Heart left ventricle (tissue), 16 donors: Measurements from ENCODE around the gene PFDN6. TPM values are rescaled to one million over a fixed set of nuclear protein-coding genes. Genes with fewer than 3 reads are reported as not detected.

Source experiments
- ATAC-seq, 4 donors: fragments of 200-7000 bp; cut with Tn5 transposase; one replicate each; pipeline ENCODE4 v1.9.1; 2020 to 2022; ENCODE audit warnings: moderate library complexity in 4 of 4, mild to moderate bottlenecking in 3 of 4, moderate number of reproducible peaks in 1 of 4
- DNase-seq, 5 donors: peaks; one replicate each; pipeline ENCODE4 v3.0.0-alpha.2; 2020
- H3K27ac ChIP-seq, 12 donors: fragments of 200-600 bp; sonication (generic) in 4 of 12; one replicate each; pipeline versions ENCODE4 v1.5.0 to v1.8.0; 2016 to 2022; ENCODE audit warnings: mild to moderate bottlenecking in 2 of 12
- H3K27me3 ChIP-seq, 9 donors: fragments of 200-600 bp; sonication (generic) in 2 of 9; one replicate each; pipeline versions ENCODE4 v1.5.1 to v1.8.0; 2016 to 2022; ENCODE audit warnings: mild to moderate bottlenecking in 3 of 9
- H3K36me3 ChIP-seq, 9 donors: fragments of 200-600 bp; sonication (generic) in 2 of 9; one replicate each; pipeline versions ENCODE4 v1.5.0 to v1.8.0; 2018 to 2022; ENCODE audit warnings: mild to moderate bottlenecking in 2 of 9
- H3K4me1 ChIP-seq, 12 donors: fragments of 200-600 bp; sonication (generic) in 4 of 12; one replicate each; pipeline versions ENCODE4 v1.5.0 to v1.8.0; 2016 to 2022; ENCODE audit warnings: mild to moderate bottlenecking in 3 of 12
- H3K4me3 ChIP-seq, 12 donors: fragments of 200-600 bp; sonication (generic) in 4 of 12; one replicate each; pipeline versions ENCODE4 v1.5.0 to v1.8.0; 2017 to 2022; ENCODE audit warnings: mild to moderate bottlenecking in 9 of 12, moderate library complexity in 4 of 12
- H3K9me3 ChIP-seq, 12 donors: fragments of 200-600 bp; sonication (generic) in 4 of 12; one replicate each; pipeline versions ENCODE4 v1.5.0 to v1.8.0; 2016 to 2022; ENCODE audit warnings: mild to moderate bottlenecking in 1 of 12
- CTCF ChIP-seq, 12 donors: fragments of 200-600 bp; sonication (generic) in 4 of 12; IDR thresholded peaks; one replicate each; pipeline versions ENCODE4 v1.5.0 to v1.8.0; 2018 to 2022; ENCODE audit warnings: antibody characterized with exemption in 12 of 12, mild to moderate bottlenecking in 5 of 12
- POLR2A ChIP-seq, 2 donors: fragments of 450-650 bp; IDR thresholded peaks; one replicate each; pipeline ENCODE4 v1.6.1; 2017; ENCODE audit warnings: antibody characterized with exemption in 2 of 2, mild to moderate bottlenecking in 2 of 2, moderate library complexity in 2 of 2
- WGBS, 4 donors: extraction: QIAGEN DNeasy Blood & Tissue Kit in 2 of 4; methylation state at CpG; one replicate each; pipeline versions ENCODE4 v1.1.5 to v1.1.7; 2013 to 2018; 5-methylcytosine and 5-hydroxymethylcytosine counted together
- intact Hi-C, 10 donors: fragments of 100-400 bp; cut with DNase I; formaldehyde crosslinking; loops; one replicate each; pipeline versions ENCODE4 v1.11.1 to v1.14.2; 2022
- polyA plus RNA-seq, 2 donors: library from polyadenylated mRNA; stranded (reverse); fragments of 200-250 nt; gene quantifications; one replicate each; pipeline ENCODE4 v1.2.3, GENCODE V29; 2013
- total RNA-seq, 9 donors: library from RNA; depleted of rRNA in 2 of 9; stranded (reverse); fragments of >200 nt in 2 of 9; fragmentation: NEBNext Ultra II Directional in 3 of 9; extraction: Animal tissue kit (Norgen Biotek cat#: 25700) in 3 of 9; gene quantifications; one replicate each; pipeline versions ENCODE4 v1.1.0 to v1.2.4, GENCODE V29; 2016 to 2023
- donor health status: ischemic (EF 13 %, LVEDD 7.1; RV severe dilation, severe dysfunction).
- donor health status: healthy with polysubstance abuse.
- donor health status: DM: no; HTN: yes; CAD: no.
- donor health status: DM: no; HTN: no; CAD: no.
- donor health status: ischemic (EF 25% LVEDD 6.9; RV normal size, moderate dysfunction).
- donor health status: ischemic (EF 25% LVEDD 5.7; RV mildly dilated, moderate dysfunction).
- donor health status: healthy.
- donor health status: DM: yes; HTN: yes; CAD: no.
- donor health status: ischemic (EF 35%, LVEDD 5.7; RV mildly dilated, moderate dysfunction).
- donor health status: nonischemic (EF 11% LVEDD 7.7; RV severe dilation, severe dysfunction).
- donor health status: DM: yes; HTN: yes; CAD: no.
- donor health status: PGD.
- donor health status: ischemic (EF 29% LVEDD 5.4; RV normal size, mild dysfunction).
- donor health status: nonischemic (EF 23%, LVEDD 6.1; RV moderate dilation, normal function).

The PFDN6 gene
- total and polyA plus RNA-seq, 11 donors, result 29.2 to 287 (median 44.3) TPM

DNA sequence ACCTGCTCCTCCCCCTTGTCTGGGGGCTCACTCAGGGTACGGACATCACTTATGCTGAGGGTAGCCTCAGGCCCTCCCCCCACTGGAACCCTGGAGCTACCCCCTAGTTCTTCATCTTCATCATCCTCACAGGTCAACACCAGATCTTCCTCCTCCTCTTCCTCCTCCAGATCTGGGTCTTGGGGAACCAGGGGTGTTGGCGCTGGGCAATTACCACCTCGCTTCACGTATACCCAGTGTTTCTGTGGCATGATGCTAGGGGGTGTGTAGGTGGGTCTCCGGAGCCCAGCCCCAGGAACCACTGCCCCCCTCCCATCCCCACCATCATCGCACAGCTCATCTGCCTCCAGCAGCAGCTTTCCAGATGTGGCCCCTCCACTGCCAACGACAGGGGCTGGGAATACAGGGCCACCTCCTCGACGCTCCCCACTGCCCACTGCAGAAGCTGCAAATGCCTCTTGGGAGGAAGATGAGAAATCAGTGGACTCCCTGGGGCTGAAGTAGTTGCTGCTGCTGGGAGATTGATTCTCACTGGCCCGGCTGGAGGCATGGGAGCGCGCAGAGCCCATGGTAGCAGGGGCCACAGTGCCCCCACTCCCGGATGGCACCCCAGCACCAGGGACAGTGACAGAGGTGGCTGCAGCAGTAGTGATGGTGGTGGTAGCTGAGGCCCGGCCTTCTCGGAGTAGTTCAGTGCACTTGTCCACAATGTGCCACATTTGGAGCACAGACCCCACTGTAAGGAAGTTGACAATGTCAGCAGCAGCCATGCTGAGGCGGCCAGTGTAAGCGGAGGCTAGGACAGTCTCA is 26.6 kb downstream of the PFDN6 start:
- intact Hi-C loops, result loop anchor here in 1 of 10 donors (2.0 kb wide), 1 partner anchor 17 kb away; the partner anchor contains the start of gene RGL2
- no peaks in the 10 kb centered on the region for H3K27me3 ChIP-seq
- TF ChIP-seq POLR2A (IDR thresholded peaks at IDR 0.05) (no peak), CTCF (IDR thresholded peaks at IDR 0.05) (no peak)
- H3K36me3 ChIP-seq, result peaks cover 0 to 38% (median 30%) of the 10 kb centered on the region in 9 donors
- H3K9me3 ChIP-seq, result no peaks in the 10 kb centered on the region
- peaks cover 3 to 74% (median 49%) of the 10 kb centered on the region in 12 donors for H3K4me1 ChIP-seq
- ATAC-seq (no peak), DNase-seq (no peak)
- no peak overlapping the region for H3K4me3 ChIP-seq
- peak overlapping the region in 6 of 12 donors; percentile 8 to 98 (median 88) for H3K27ac ChIP-seq
- WGBS, 4 donors, result 84 to 93% (median 89%) methylated on average over 16 to 17 of the region's 17 CpGs

DNA sequence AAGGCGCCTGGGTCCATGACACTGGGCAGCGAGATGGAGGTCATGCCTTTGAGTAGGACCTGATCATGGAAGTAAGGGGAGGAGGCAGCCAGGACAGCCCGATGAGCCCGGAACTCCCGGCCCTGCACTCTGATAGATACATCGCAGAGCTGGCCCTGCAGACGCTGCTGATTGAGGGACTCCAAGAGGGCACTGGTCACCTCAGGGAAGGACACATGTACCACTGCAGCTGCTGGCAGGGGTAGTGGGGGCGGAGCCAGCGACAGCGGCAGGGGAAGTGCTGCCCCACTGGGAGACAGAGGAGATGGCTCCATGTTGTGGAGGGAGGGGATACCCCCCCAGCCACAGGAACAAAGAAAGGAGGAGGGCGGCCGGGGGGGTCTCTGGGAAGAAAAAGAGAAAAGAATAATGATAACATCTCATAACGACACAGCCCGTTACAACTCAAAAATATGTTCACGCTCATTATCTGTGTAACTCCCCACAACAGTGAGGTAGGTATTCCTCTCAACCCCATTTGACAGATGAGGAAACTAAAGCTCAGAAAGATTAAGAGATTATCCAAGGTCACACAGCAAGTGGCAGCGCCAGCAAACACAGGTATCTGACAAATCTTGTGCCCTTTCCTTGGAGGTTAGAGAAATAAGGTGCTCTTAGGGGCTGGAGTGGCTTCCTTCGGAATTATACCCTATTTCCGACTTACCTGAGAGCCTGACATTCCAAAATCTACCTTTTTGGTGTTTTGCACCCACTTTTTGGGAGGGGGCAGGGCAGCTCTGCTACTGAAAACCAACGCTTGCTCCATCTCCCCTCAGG is 27.4 kb downstream of the PFDN6 start:
- Histone ChIP-seq H3K27ac (peak overlapping the region in 11 of 12 donors; percentile 54 to 88 (median 84)), H3K36me3 (peaks cover 0 to 35% (median 27%) of the 10 kb centered on the region in 9 donors), H3K4me1 (peaks cover 3 to 74% (median 50%) of the 10 kb centered on the region in 12 donors), H3K9me3 (no peaks in the 10 kb centered on the region), H3K4me3 (peak overlapping the region in 11 of 12 donors; percentile 24 to 77 (median 64)), H3K27me3 (no peaks in the 10 kb centered on the region)
- DNase-seq (peak in 3 of 5 donors; percentile 56 to 69 (median 57)), ATAC-seq (peak in 1 of 4 donors; percentile 1)
- intact Hi-C loops, result no loop called here
- WGBS, 4 donors, result 67 to 73% (median 71%) methylated on average over 17 to 19 of the region's 19 CpGs
- TF ChIP-seq CTCF (IDR thresholded peaks at IDR 0.05) (no peak), POLR2A (IDR thresholded peaks at IDR 0.05) (no peak)

DNA sequence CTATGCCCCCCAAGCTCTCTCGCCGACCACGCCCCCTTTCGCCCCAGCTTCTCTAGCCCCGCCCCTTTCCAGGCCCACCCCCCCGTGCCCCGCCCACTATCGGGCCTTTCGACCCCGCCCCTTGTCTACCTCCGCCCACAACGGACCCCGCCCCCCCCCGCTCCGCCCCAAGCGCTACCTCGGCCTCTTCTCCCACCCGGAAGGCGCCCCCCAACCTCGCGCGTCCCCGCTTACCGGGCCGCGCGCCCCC is 27.9 kb downstream of the PFDN6 start:
- TF ChIP-seq CTCF (IDR thresholded peaks at IDR 0.05) (no peak), POLR2A (IDR thresholded peaks at IDR 0.05) (no peak)
- no peaks in the 10 kb centered on the region for H3K9me3 ChIP-seq
- 2 to 3% (median 2%) methylated on average over 12 to 27 of the region's 27 CpGs for WGBS, 4 donors
- H3K27me3 ChIP-seq, result no peaks in the 10 kb centered on the region
- H3K27ac ChIP-seq, result peak overlapping the region; percentile 54 to 88 (median 84)
- H3K4me3 ChIP-seq, result peak overlapping the region; percentile 24 to 77 (median 62)
- ATAC-seq (peak in 2 of 4 donors; percentile 1 to 4), DNase-seq (peak in 1 of 5 donors; percentile 74)
- H3K4me1 ChIP-seq, result peaks cover 3 to 73% (median 50%) of the 10 kb centered on the region in 12 donors
- peaks cover 0 to 35% (median 27%) of the 10 kb centered on the region in 9 donors for H3K36me3 ChIP-seq
- intact Hi-C loops, result no loop called here
